ENCODE measurements around the gene TCF4.

DNA sequence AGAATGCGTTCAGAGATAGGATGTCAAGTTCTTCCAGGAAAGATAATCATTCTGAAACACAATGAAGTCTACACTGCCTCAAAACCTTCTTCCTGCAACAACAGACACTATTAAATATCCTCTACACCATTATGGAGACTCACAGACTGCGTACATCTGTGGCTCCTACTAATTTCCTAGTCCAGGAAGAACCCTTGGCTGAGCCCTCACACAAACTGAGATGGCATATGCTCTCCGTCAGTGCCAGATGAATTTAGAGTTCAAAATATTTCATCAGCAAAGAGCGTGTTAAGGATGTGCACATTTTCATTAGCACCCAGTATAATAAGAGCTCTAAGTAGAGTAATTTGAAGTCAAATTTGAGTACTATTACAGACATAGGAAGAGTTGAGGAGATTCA is 117.2 kb downstream of the TCF4 start:
- TF ChIP-seq, protein P1, sequence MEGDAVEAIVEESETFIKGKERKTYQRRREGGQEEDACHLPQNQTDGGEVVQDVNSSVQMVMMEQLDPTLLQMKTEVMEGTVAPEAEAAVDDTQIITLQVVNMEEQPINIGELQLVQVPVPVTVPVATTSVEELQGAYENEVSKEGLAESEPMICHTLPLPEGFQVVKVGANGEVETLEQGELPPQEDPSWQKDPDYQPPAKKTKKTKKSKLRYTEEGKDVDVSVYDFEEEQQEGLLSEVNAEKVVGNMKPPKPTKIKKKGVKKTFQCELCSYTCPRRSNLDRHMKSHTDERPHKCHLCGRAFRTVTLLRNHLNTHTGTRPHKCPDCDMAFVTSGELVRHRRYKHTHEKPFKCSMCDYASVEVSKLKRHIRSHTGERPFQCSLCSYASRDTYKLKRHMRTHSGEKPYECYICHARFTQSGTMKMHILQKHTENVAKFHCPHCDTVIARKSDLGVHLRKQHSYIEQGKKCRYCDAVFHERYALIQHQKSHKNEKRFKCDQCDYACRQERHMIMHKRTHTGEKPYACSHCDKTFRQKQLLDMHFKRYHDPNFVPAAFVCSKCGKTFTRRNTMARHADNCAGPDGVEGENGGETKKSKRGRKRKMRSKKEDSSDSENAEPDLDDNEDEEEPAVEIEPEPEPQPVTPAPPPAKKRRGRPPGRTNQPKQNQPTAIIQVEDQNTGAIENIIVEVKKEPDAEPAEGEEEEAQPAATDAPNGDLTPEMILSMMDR (IDR thresholded peaks at IDR 0.05; ENCODE audit: extremely low read depth in 1 of 2, insufficient read depth in 1 of 2, low read depth in 1 of 2, low read length in 2 of 2): no peak
- no peak for TF ChIP-seq POLR2A (IDR thresholded peaks at IDR 0.05; ENCODE audit: low read depth, low read length)
- no peak for TF ChIP-seq EZH2 (IDR thresholded peaks at IDR 0.05; ENCODE audit: borderline replicate concordance, low read depth, low read length, severe bottlenecking)
- no peak for TF ChIP-seq POLR2AphosphoS5 (IDR thresholded peaks at IDR 0.05; ENCODE audit: insufficient read depth, low read depth, low read length)
- no peak for TF ChIP-seq JUN (IDR thresholded peaks at IDR 0.05; ENCODE audit: borderline replicate concordance, insufficient read depth, insufficient read length, low read depth)
- TF ChIP-seq, protein P2, sequence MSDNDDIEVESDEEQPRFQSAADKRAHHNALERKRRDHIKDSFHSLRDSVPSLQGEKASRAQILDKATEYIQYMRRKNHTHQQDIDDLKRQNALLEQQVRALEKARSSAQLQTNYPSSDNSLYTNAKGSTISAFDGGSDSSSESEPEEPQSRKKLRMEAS (IDR thresholded peaks at IDR 0.05; ENCODE audit: insufficient read depth, insufficient read length): no peak
- TF ChIP-seq GATA2 (IDR thresholded peaks at IDR 0.05; ENCODE audit: insufficient read depth, insufficient read length, low read depth, low read length): no peak
- no peak for TF ChIP-seq MYC (IDR thresholded peaks at IDR 0.05; ENCODE audit: low read depth, low read length)
- TF ChIP-seq FOS (IDR thresholded peaks at IDR 0.05; ENCODE audit: borderline replicate concordance, insufficient read depth, low read length): no peak
